HL-60 (cell line): ENCODE data around the gene MAGI2.

Experiments
- DNase-seq, 2 experiments: peaks; one replicate each; pipeline ENCODE4 v3.0.0-alpha.2; 2010 to 2020; ENCODE audit warnings: low read depth in 1 of 2, low spot score in 1 of 2
- H3K27ac ChIP-seq: fragments of 250-450 bp; sonication (Bioruptor Pico); replicated peaks from 2 replicates; pipeline ENCODE4 v1.5.1; 2020; ENCODE audit warnings: mild to moderate bottlenecking, moderate library complexity
- H3K27me3 ChIP-seq: fragments of 250-450 bp; sonication (Bioruptor Pico); 2 replicates; pipeline ENCODE4 v1.5.1; 2021; ENCODE audit warnings: mild to moderate bottlenecking, moderate library complexity; ENCODE audit not compliant: insufficient read depth, poor library complexity, severe bottlenecking
- H3K4me3 ChIP-seq: replicated peaks from 2 replicates; pipeline ENCODE4 v1.5.1; 2011; ENCODE audit warnings: mild to moderate bottlenecking, control low read depth, low read length; ENCODE audit not compliant: insufficient read depth
- CTCF ChIP-seq: IDR thresholded peaks from one replicate; pipeline ENCODE4 v1.5.1; 2011; ENCODE audit warnings: low read length, control low read depth, inconsistent platforms; ENCODE audit not compliant: insufficient read depth
- GABPA ChIP-seq: IDR thresholded peaks from 2 replicates; pipeline ENCODE4 v1.6.1; 2012; ENCODE audit warnings: low read depth
- POLR2AphosphoS5 ChIP-seq: IDR thresholded peaks from 2 replicates; pipeline ENCODE4 v1.6.1; 2012; ENCODE audit warnings: low read depth
- REST ChIP-seq: IDR thresholded peaks from 2 replicates; pipeline ENCODE4 v1.6.1; 2012; ENCODE audit warnings: low read depth; ENCODE audit not compliant: insufficient replicate concordance
- SPI1 ChIP-seq: IDR thresholded peaks from 2 replicates; pipeline ENCODE4 v1.6.1; 2012; ENCODE audit warnings: low read depth, mild to moderate bottlenecking, borderline replicate concordance

MAGI2 gene

GRCh38 chr7:79288655-79289054 lies 164.8 kb downstream of the MAGI2 start:
- Histone ChIP-seq H3K27me3 (no peaks in the 10 kb centered on the region), H3K27ac (no peak overlapping the region), H3K4me3 (no peak overlapping the region)
- TF ChIP-seq REST (no peak), SPI1 (no peak), CTCF (no peak), POLR2AphosphoS5 (no peak), GABPA (no peak)
- DNase-seq = no peak

- H3K27me3 ChIP-seq = no peaks in the 10 kb centered on the region
- TF ChIP-seq SPI1 (no peak), CTCF (no peak), REST (no peak), POLR2AphosphoS5 (no peak)
- no peak for DNase-seq
- no peak overlapping the region for H3K4me3 ChIP-seq
- no peak overlapping the region for H3K27ac ChIP-seq
Measured at GRCh38 chr7:79287981-79288380, 165.5 kb downstream of the MAGI2 start.

GRCh38 chr7:79286181-79286580 lies 167.3 kb downstream of the MAGI2 start:
- H3K4me3 ChIP-seq = no peak overlapping the region
- no peak overlapping the region for H3K27ac ChIP-seq
- H3K27me3 ChIP-seq = no peaks in the 10 kb centered on the region
- no peak for DNase-seq
- TF ChIP-seq GABPA = no peak

- no peaks in the 10 kb centered on the region for H3K27me3 ChIP-seq
- no peak overlapping the region for H3K4me3 ChIP-seq
- TF ChIP-seq POLR2AphosphoS5 = no peak
- TF ChIP-seq GABPA = no peak
- TF ChIP-seq CTCF = no peak
- TF ChIP-seq SPI1 = no peak
- TF ChIP-seq REST = no peak
- H3K27ac ChIP-seq = no peak overlapping the region
- no peak for DNase-seq
Measured at GRCh38 chr7:79285756-79286155, 167.7 kb downstream of the MAGI2 start.
